ENCODE data around the gene CTNNA3.

Gene CTNNA3

DNA sequence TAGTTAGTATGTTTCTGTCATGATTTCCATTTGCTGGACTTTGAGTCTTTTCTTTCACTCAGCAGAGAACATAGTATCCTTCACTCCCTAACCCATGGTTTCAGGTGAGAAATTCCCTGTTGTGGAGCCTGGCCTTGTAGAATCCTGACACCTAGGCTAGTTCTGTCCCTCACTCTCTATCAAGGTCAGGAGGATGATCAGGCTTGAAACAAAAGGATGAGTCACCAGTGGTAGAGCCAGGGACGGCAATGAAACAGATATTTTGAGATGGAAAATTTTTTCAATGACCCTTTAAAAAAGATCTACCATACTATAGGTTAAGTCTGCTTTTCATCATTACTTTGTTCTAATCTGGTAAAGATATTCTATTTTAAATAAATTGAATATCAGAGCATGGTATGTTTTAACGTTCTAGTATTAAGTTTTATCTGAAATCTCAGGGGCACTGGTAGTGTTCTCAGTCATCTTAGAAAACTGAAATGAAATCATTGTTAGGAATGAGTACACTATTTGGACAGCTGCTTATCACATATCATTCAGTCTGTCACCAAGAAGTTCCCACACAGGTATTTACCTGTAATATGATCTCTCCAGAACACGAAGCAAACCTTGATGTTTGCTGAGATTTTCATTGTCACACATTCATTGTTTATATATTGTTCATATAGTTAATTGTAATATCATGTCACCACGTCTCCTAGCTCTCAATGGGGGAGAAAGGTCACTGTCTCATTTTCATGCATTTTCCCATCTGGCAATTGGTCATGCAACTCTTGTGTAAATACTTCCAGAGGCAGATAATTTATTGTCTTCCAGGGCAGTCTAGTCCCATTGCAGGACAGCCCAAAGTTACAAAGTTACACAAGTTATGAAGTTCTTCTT lies 1070.0 kb downstream of the CTNNA3 start:
- DNase-seq = no peak

DNA sequence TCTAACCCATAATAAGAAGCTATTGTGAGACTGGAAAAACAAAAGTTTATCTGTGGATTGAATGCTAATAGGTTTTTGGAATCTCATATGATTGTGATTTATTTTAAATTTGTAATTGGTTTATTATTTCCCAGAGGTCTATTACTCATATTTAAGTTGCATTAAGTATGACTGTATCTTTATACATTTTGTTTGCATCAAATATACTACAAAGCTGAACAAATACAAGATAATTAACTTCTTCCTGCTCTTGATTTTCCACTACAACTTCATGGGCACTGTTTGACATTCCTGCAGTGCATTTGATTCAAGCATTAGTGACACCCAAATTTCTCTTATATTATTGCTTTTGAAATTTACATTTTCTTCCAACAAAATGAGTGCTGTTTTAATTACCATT lies 1073.9 kb downstream of the CTNNA3 start:
- DNase-seq = no peak

DNA sequence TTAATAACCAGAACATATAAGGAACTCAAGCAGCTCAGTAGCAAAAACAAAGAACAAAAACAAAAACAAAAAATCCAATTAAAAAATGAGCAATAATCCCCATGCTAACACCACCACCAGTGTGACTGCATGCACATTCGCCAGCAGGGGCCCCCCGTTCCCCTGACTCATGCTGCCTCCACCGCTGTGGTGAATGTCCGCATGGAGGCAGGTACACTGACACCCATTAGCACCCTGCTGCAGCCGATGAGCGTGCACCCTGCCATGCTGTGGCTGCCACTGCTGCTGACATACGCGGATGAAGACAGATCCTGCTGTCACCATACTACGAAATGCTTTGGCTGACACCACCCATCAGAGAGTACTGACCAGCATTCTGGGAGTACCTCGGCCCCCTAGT lies 1091.8 kb downstream of the CTNNA3 start:
- DNase-seq = no peak

DNA sequence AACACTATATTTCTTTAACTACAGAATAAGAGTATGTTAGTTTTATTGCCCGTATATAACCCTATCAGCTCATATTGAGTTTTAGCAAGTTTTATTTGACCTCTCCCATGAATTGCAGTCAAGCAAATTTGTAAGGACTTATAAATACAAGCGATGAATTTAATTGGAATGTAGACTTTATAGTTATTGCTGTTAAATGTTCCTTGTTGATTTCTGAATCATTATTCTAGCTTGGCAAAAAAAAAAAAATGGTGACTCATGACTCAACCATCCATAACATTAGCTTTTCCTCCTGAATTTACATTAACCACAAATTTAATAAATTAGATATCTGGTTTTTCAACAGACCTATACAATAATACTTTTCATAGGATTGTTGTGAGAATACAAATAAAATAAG lies 1104.1 kb downstream of the CTNNA3 start:
- DNase-seq = no peak

DNA sequence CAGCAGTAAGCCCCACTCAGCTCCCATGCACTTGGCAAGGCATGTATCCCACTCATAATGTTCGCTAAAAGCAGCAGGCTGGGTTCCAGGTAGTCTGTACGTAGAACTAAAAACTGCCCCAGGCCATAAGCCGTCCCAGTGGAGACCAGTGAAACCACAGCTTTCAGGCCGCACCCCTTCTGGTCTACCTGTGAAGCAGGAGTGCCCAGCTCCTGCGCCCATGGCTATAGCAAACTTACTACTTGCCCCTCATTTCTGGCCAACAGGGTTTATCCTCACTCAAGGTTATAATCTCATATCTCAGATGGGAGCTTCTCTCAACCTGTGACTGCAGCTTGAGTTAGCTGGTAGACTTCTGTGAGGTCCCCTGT lies 1108.3 kb downstream of the CTNNA3 start:
- DNase-seq = no peak

DNA sequence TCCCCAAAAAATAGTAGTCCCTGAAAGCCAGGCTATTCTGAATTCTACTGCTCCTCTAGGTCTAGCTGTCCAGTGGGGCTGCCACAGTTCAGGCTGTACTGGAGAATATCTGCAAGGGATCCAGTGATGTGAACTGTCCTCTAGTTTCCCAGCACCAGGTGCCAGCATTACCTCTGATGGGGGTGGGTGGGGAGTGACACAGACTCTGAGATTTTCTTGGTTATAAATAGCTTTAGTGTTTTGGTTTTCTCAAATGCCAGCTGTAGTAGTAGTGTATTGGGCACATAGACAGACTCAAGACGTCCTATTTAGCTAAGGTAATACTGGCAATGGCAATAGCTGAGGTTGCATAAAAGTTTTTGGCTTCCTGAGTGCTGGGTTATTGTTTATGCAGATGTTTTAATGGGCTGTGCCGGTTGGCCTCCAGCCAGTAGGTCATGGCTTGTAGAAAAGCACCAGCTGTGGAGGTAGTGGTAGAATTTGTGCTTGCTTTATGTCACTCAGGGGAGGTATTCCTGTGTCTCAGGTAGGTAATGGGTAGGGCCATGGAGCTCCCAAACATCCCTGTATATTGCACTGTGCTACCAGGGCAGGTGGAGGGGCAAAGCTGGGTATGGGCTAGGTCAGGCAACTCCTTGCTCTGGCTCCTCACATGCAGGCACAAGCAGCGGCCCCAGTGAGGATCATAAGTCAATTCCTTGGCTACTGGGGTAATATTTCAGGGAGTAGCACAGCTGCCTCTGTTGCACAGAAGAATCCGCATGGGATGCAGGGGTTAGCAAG lies 1108.9 kb downstream of the CTNNA3 start:
- no peak for DNase-seq

DNA sequence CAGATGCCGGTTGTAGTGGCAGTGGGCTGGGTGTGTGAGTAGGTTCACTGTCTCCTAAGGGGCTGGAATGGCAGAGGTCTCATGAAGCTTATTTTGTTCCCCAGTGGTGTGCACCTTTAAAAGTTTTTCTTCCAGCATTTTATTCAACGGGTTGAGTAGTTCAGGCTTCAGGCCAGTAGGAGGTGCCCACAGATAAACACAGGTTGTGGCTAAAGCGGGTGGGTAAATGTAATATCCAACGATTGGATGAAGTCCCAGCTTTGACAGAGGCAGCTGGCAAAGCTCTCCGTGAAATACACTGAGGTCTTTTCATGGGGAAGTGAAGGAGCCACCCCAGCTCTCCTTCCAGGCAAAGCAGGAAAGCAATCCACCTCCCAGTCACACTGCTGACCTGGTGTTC lies 1109.9 kb downstream of the CTNNA3 start:
- DNase-seq = no peak

DNA sequence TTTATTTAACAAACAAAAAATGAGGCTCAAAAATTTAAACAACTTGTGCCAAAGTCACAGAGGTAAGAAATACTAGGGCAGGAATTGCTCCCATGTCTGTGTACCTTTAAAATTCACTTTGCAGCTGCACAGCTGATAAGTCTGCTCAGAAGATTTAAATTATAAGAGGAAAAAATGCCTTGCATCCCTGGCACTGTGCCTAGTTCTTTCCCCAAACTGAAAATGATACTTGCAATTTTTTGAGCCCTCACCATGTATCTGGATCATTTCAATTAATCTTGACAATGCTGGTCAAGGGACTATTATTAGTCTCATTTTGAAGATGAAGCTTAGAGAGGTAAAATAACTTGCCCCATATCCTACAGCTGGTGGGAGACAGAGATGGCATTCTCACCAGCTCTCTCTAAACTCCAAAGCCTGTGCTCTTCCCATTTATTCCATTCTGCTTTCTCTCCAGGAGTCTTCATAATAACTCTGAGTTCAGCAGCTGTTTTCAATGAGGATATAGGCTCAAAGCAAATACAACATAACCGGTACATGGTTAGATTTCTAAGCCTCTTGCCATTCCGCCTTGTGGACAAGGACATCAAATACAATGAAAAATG lies 1120.6 kb downstream of the CTNNA3 start:
- DNase-seq = no peak

DNA sequence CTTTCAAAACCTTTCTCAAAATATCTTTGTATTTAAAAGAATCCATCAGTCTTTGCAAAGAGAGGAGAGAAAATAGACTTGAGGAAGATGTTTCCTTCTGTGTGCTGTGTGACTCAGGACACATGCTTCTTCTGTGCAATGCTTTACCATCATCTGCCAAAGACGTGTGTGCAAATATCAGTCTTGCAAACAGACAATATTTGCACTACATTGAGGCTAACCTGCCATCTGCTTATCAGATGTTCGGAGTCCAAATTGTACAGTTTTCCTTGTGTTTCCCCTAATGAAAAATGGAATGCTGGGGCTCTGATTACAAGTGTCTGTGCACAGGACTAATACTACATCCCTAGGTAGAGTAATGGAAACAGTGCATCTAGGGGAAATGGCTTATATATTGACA lies 1123.3 kb downstream of the CTNNA3 start:
- DNase-seq = no peak

DNA sequence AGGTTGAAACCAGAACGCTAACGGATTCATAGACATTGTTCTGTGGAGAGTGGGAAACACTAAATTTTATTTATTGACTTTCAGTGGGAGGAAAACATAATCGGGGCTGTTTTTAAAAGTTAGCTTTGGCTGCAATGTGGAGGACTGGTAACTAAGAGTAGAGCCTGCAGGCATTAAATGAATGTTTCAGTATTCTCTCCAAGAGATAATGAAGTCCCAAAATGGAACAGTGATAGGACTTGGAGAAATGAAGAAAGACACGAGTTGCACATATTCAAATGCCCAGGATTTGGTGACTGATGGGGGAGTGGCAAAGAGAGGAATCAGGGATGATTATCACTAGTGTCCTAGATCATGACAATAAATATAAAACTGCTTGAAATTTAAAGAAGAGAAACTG lies 1130.0 kb downstream of the CTNNA3 start:
- DNase-seq = no peak

DNA sequence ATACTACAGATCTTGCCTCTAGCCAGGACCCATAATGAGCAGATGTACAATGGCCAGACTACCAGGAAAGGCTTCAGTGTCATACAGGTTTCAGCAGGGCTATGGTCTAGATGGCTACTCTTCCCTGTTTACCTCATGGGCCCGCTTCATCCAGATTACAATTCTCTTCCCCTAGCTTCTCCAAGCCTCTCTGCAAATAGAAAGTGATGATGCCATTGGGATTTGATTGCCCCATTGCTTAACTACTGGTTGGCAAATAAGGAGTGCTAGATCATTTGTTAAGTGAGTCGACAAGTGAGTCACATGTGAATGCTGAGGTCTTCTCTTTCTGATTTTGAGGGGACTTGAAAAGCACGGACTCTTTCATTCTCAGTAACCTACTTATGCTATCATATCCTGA lies 1131.7 kb downstream of the CTNNA3 start:
- DNase-seq = no peak

DNA sequence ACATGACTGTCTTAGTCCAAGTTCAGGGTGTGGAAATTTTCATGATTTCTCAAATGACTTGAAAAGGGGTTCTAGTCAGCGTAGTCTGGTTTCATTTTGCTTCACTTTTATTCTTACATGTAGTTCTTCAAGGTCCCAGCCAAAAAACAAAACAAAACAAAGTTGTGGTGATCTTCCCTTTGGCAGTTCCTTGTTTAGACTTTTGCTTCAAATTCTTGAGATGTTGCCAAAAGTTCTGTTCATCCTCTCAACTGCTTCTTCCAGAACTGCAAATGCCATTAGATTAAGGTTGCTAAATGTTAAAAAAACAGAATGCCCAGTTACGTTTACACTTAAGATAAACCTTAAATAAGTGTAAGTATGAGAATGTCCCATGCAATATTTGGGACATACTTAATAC lies 1140.9 kb downstream of the CTNNA3 start:
- DNase-seq = no peak

DNA sequence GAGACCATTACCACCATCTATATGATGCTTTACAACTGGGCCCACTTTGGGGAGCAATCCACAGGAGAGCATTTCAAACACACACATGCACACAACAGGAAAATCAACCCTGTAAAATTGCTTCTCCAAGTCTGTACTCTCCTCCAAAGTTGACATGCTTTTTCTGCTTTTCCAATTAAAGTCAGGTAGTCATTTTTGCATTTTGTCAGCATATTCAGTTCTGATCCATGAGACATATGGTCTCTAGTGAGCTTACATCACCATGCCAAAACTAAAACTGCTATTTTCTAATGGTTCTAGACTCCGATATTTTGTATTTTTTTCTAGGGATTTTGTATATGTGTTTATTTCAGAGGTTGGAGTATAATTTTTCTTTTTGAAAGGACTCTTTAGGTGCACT lies 1143.7 kb downstream of the CTNNA3 start:
- DNase-seq = no peak

DNA sequence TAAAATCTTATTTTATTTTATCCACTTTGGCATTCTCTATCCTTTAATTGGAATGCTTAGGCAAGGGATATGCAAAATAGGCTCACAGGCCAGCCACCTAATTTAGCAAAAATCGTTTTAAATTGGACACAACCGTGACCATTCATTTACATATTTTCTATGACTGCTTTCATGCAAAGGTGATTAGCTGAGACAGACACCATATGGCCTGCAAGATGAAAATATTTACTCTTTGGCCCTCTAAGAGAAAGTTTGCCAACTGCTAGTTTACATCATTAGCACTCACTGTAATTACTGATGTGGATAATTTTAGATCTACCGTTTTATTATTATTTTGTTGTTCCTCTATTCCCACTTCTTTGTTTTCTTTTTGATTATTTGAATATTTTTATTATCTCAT lies 1145.6 kb downstream of the CTNNA3 start:
- DNase-seq = no peak

DNA sequence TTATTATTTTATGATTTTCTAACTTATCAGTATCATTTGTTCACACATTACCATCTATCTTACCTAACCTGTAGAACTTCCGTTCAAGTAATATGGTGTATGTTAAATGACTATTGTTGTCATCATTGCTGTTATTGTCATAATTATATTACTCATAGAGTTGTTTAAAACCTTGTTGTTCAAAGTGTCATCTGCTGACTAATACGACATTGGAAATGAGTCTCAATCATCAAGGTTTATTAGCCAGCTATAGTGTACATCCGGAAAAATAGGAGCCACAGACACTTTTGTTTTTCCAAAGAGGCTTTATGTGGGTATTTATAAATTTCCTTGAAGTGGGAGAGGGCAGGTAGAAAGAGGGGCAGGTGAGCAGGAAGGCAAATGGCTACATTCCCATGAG lies 1157.1 kb downstream of the CTNNA3 start:
- DNase-seq = no peak

DNA sequence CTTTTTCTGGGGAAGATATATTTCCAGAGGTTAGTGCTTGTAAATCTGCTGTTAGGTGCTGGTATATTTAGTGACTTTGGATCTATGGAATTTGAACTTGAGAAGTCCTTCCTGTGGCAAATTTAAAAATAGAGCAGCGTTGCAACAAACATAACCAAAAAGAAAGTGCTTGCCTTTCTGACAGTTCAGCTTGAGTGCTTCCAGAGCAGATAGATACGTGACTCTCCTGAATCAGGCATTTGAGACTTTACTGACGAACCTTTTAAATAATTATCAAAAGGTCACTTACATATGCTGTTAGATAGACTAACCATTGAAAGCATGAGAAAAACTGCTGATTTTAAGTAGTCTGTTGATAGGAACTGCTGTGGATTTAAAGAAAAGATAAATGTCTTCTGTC lies 1157.6 kb downstream of the CTNNA3 start:
- DNase-seq = no peak

DNA sequence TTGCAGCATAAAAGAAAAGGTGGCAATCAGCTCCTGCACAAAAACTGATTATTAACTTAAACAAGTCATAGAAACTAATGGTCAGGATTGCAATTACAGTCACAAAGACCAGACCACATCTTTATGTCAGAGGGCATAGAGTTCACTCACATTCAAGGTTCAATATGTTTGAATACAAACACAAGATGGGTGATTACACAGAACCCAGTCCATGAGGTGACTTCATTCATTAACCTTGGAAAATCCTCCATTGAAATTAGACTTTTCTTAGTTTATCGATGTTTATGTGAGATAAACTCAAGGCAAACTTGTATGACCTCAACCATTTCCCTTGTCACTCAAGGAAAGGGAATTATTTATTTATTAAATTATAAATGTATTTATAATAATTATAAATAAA lies 1158.8 kb downstream of the CTNNA3 start:
- DNase-seq = no peak

DNA sequence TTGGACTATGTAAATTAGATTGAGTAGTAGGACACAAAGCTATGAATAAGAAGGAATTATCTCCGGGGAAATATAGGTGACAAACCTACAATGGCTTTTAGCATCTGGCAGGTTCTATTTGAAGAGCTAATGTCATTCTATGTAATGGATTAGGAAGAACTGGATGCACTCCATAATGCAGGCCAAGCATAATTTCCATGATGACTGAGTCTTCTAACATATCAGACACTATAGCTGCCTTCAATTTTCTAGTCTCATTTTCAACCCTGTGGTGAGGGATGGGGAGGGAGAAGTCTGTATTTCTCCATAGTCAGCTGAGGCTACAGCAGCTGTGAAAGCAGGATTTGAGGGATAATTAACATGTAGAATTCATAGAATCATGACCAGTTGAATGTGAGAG lies 1160.6 kb downstream of the CTNNA3 start:
- DNase-seq = no peak

DNA sequence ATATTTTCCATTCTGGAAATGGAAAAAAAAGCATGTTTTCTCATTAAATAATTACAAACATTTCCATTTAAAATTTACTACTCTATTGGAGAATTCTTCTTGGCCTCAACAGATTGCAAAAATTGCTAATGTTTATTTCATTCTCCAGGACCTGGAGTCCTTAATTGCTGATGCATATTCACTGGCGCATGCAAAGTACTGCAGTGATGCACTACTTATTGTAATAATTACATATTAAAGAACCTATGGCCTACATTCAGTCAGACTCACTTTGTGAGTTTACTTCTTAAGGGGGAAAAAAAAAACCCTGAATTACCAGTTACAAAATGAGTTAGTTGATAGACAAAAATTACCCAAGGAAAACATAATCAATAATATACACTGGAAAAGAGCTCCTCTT lies 1161.1 kb downstream of the CTNNA3 start:
- no peak for DNase-seq

DNA sequence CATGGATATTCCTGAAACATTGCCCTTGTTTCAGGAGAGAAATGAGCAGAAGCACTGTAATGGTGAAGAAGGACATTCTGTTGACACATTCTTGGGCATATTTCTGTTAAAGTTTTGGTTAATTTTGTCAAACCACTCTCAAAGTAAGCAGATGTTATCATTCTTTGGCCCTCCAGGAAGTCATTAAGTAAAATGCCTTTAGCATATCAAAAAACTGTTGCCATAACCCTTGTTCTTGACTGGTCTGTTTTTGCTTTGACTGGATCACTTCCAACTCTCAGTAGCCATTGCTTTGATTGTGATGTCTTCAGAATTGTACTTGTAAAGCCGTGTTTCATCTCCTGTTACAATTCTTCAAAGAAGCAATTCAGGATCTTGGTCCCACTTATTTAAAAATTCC lies 1174.5 kb downstream of the CTNNA3 start:
- DNase-seq = no peak

DNA sequence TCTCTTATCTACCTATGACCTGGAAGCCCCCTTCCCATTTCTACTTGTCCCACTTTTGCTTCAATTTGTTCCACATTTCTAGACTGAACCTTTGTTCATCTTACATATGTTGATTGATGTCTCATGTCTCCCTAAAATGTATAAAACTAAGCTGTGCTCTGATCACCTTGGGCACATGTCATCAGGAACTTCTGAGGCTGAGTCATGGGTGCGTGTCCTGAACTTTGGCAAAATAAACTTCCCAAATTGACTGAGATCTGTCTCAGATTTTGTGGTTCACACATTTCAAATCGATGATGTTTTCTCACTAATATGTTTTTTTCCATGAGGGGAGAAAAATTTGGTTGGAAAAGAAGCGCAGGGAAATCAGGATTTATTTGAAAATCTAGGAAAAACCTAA lies 1176.4 kb downstream of the CTNNA3 start:
- DNase-seq = no peak

DNA sequence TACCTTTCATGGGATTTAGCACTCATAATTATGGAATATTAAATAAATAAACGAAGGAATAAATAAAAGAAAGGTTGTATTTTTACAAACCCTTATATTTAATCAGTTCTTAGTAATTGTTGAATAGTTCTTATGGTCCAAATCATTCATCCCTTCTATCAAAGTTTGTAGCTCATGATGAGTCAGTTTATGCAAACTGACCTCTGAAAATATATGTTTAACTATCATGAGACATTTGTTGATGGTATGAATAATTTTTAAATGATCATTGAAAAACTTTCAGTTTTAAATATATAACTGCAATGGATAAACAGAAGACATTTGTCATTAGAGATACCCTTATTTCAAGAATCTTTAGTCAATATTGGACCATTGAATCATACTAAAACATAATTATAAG lies 1181.3 kb downstream of the CTNNA3 start:
- DNase-seq = no peak

DNA sequence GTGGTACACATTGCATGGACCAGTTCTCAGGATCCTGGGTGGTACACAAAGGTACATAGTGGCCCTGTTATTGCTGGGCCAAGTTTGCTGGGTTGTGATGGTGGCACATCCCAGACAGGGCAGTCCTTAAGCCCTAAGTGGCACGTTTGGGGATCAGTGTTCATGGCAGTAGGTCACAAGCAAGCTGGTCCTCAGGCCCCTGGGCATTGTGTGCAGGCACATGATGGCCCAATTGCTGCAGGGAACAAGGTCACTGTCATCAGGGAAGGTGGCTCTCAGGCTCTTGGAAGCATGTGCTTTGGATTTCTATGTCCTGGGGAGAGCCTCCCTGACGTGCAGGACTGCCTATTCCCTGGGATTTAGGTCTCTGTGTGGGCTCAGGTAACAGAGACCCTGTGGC lies 1182.5 kb downstream of the CTNNA3 start:
- DNase-seq = no peak

DNA sequence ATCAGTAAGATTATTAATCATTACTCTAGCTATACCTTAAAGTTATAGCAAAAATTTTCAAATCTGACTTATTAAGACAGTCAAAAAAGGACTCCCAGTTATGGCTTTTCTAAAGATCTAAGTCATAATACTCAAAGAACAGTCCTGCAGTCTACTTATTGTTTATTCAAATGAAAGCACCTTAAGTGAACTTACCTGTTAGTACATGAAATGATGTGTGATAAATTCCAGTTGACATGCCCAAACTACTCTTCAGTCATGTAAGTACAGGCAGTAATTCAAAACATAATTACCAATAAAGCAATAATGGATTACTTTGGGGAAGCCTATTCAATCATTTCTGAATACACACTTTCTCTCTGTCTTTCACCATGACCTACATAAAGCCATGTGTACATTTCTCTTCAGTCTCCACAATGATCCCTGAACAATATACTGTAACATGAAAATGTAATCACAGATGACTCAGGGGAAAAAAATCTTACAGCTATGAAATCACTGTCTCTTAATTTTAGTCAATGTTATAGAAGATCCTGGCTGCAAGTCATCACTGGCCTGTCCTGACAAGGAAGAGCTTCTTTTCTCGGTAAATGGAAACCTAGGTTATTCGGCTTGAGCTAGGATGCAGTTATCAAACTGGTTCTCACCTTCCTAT lies 1190.9 kb downstream of the CTNNA3 start:
- DNase-seq = no peak
